Endometrial microvascular endothelial cells (primary cell): ENCODE data around the gene LRMDA. TPM values are rescaled to one million over a fixed set of nuclear protein-coding genes. Genes with fewer than 3 reads are reported as not detected.
"Not testable (repeated sequence)": the region's sequence is repeated elsewhere in the genome, so short reads cannot be mapped to it uniquely, and the experiment has no call there.

ENCODE experiments used
- in situ Hi-C: cut with HindIII; loops from 2 replicates; pipeline ENCODE4 v1.10.0; 2017; ENCODE audit warnings: low sequenced_read_pairs, low pct_unique_long_range_greater_than_20kb; ENCODE audit errors: inconsistent ontology term
- total RNA-seq: library from RNA; depleted of rRNA; stranded (reverse); fragments of >200 nt; gene quantifications from one replicate; pipeline ENCODE4 v1.2.3, GENCODE V29; 2015; ENCODE audit errors: inconsistent ontology term

LRMDA gene
- total RNA-seq, 1 donor from 2014 or later = 1.2 TPM

- in situ Hi-C loops = no loop called here
Measured at GRCh38 chr10:75611993-75612372, 180.6 kb downstream of the LRMDA start.

- in situ Hi-C loops = no loop called here
Measured at GRCh38 chr10:75612904-75613684, 181.7 kb downstream of the LRMDA start.

- in situ Hi-C loops = no loop called here
Measured at GRCh38 chr10:75613685-75614504, 182.5 kb downstream of the LRMDA start.

- in situ Hi-C loops = no loop called here
Measured at GRCh38 chr10:75616076-75616475, 184.7 kb downstream of the LRMDA start.

- in situ Hi-C loops = no loop called here
Measured at GRCh38 chr10:75616874-75617478, 185.6 kb downstream of the LRMDA start.

GRCh38 chr10:75617485-75618155, 186.2 kb downstream of the LRMDA start:
- in situ Hi-C loops = no loop called here

- in situ Hi-C loops = no loop called here
Measured at GRCh38 chr10:75619635-75620034, 188.2 kb downstream of the LRMDA start.

GRCh38 chr10:75620356-75620755, 188.9 kb downstream of the LRMDA start:
- in situ Hi-C loops = no loop called here

GRCh38 chr10:75621003-75621402, 189.6 kb downstream of the LRMDA start:
- in situ Hi-C loops = not testable (repeated sequence)

- in situ Hi-C loops = no loop called here
Measured at GRCh38 chr10:75622503-75622902, 191.1 kb downstream of the LRMDA start.

- in situ Hi-C loops = no loop called here
Measured at GRCh38 chr10:75623310-75624093, 192.1 kb downstream of the LRMDA start.

GRCh38 chr10:75624638-75625037, 193.2 kb downstream of the LRMDA start:
- in situ Hi-C loops = no loop called here

- in situ Hi-C loops = no loop called here
Measured at GRCh38 chr10:75630746-75631145, 199.3 kb downstream of the LRMDA start.

GRCh38 chr10:75632805-75633462, 201.5 kb downstream of the LRMDA start:
- in situ Hi-C loops = no loop called here

- in situ Hi-C loops = no loop called here
Measured at GRCh38 chr10:75633568-75633967, 202.1 kb downstream of the LRMDA start.

GRCh38 chr10:75634947-75635346, 203.5 kb downstream of the LRMDA start:
- in situ Hi-C loops = no loop called here

- in situ Hi-C loops = no loop called here
Measured at GRCh38 chr10:75638752-75639151, 207.3 kb downstream of the LRMDA start.

- in situ Hi-C loops = no loop called here
Measured at GRCh38 chr10:75639736-75640135, 208.3 kb downstream of the LRMDA start.
